DND-41 (cell line): ENCODE data around the gene CNIH1.

Experiments used
- CTCF ChIP-seq: IDR thresholded peaks from 2 replicates; pipeline ENCODE4 v1.5.1; 2012; ENCODE audit warnings: borderline replicate concordance, low read length, moderate library complexity, mild to moderate bottlenecking; ENCODE audit not compliant: poor library complexity, severe bottlenecking; ENCODE audit errors: extremely low read depth
- EZH2 ChIP-seq: IDR thresholded peaks from 3 replicates; pipeline ENCODE4 v1.6.1; 2012; ENCODE audit warnings: borderline replicate concordance, low read depth, mild to moderate bottlenecking, moderate library complexity, low read length, inconsistent platforms; ENCODE audit not compliant: severe bottlenecking

DNA sequence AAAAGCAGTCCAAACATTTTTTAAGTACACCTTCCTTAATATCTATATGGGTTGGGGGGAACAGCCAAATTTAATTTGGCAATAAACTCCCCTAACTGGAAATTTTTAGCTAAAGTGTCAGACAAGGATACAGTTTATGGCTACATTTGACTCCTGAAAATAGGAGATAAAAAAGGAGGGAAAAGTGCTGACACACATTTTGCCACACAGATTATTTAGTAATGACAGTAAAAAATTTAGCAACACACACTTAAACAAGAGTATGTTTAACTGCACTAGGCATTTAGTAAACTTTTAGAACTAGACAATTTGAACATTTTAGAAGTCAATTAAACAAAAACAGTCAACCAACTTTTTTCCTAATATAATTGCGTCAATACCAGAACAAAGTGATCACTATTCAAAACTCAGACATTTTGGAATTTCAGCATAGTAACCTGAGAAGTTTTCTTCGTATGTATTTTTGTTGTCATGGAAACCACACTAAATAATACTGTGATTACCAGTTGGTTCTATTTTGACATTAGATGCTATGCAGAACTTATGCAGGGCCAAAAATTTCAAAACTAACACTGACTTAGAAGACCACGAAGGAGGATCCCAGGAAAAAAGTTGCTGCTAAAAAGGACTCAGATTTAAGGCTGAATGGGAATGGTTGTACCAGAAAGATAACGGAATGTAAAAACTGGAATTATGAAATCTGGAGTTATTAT, 34.2 kb upstream of the CNIH1 start:
- TF ChIP-seq CTCF (no peak), EZH2 (no peak)
